Subcutaneous adipose tissue (tissue), 4 donors: Measurements from ENCODE around the gene ELAVL3. TPM values are rescaled to one million over a fixed set of nuclear protein-coding genes. Genes with fewer than 3 reads are reported as not detected.

Experiments used
- CTCF ChIP-seq: fragments of 450-650 bp; IDR thresholded peaks from one replicate; pipeline ENCODE4 v1.5.1; 2016; ENCODE audit warnings: low read depth, mild to moderate bottlenecking, control low read depth, antibody characterized with exemption, moderate library complexity
- total RNA-seq, 4 donors: library from RNA; depleted of rRNA; stranded (reverse); fragments of >200 nt; gene quantifications; one replicate each; pipeline ENCODE4 v1.1.0, GENCODE V29; 2016

ELAVL3 gene
- total RNA-seq, 4 donors from 2014 or later, result not detected

GRCh38 chr19:11453468-11454341 lies 27.1 kb downstream of the ELAVL3 start:
- TF ChIP-seq CTCF, result no peak

GRCh38 chr19:11452620-11453310 lies 28.1 kb downstream of the ELAVL3 start:
- no peak for TF ChIP-seq CTCF

- no peak for TF ChIP-seq CTCF
Measured at GRCh38 chr19:11451871-11452619, 28.8 kb downstream of the ELAVL3 start.

- no peak for TF ChIP-seq CTCF
Measured at GRCh38 chr19:11451327-11451870, 29.4 kb downstream of the ELAVL3 start.

- no peak for TF ChIP-seq CTCF
Measured at GRCh38 chr19:11450570-11451326, 30.1 kb downstream of the ELAVL3 start.

GRCh38 chr19:11448923-11449554 lies 31.8 kb downstream of the ELAVL3 start:
- TF ChIP-seq CTCF, result no peak
